Nephron progenitor cell (in vitro differentiated cells): Measurements from ENCODE around the gene ZNRF1.
A peak's percentile ranks its signal among the peaks of the same experiment; 100 is the strongest.
"Not testable (repeated sequence)": the region's sequence is repeated elsewhere in the genome, so short reads cannot be mapped to it uniquely, and the experiment has no call there.

Experiments used
- DNase-seq: peaks from one replicate; pipeline ENCODE4 v3.0.0; 2021
- H3K27ac Mint-ChIP-seq: 2 replicates; pipeline ENCODE4 v1.8.0; 2021; ENCODE audit warnings: mild to moderate bottlenecking, moderate library complexity, mixed read lengths
- H3K27me3 Mint-ChIP-seq: 2 replicates; pipeline ENCODE4 v1.8.0; 2021; ENCODE audit warnings: mild to moderate bottlenecking, low read depth, mixed read lengths; ENCODE audit not compliant: poor library complexity
- H3K36me3 Mint-ChIP-seq: 2 replicates; pipeline ENCODE4 v1.8.0; 2021; ENCODE audit warnings: low read depth, mixed read lengths
- H3K4me1 Mint-ChIP-seq: 2 replicates; pipeline ENCODE4 v1.8.0; 2021; ENCODE audit warnings: mixed read lengths
- H3K4me3 Mint-ChIP-seq: 2 replicates; pipeline ENCODE4 v1.8.0; 2021; ENCODE audit warnings: mild to moderate bottlenecking, moderate library complexity, mixed read lengths
- H3K9me3 Mint-ChIP-seq: 2 replicates; pipeline ENCODE4 v1.8.0; 2021; ENCODE audit warnings: mild to moderate bottlenecking, moderate library complexity, mixed read lengths
- CTCF ChIP-seq: fragments of 200-600 bp; sonication (generic); IDR thresholded peaks from 2 replicates; pipeline ENCODE4 v1.5.0; 2021; ENCODE audit warnings: antibody characterized with exemption

ZNRF1 gene

GRCh38 chr16:75024594-75024993, 25.8 kb downstream of the ZNRF1 start:
- no peak for DNase-seq
- peaks cover 33% of the 10 kb centered on the region for H3K9me3 Mint-ChIP-seq
- H3K36me3 Mint-ChIP-seq, result peaks cover 48% of the 10 kb centered on the region
- peak overlapping the region; percentile 13 for H3K27ac Mint-ChIP-seq
- TF ChIP-seq CTCF, result no peak
- no peaks in the 10 kb centered on the region for H3K27me3 Mint-ChIP-seq
- peaks cover 25% of the 10 kb centered on the region for H3K4me1 Mint-ChIP-seq
- no peak overlapping the region for H3K4me3 Mint-ChIP-seq

- H3K27ac Mint-ChIP-seq, result peak overlapping the region; percentile 66
- H3K27me3 Mint-ChIP-seq, result no peaks in the 10 kb centered on the region
- peaks cover 33% of the 10 kb centered on the region for H3K9me3 Mint-ChIP-seq
- peaks cover 48% of the 10 kb centered on the region for H3K36me3 Mint-ChIP-seq
- no peak overlapping the region for H3K4me3 Mint-ChIP-seq
- no peak for DNase-seq
- TF ChIP-seq CTCF, result no peak
- peaks cover 25% of the 10 kb centered on the region for H3K4me1 Mint-ChIP-seq
Observed at GRCh38 chr16:75025761-75026160, 26.9 kb downstream of the ZNRF1 start.

GRCh38 chr16:75026239-75026891, 27.5 kb downstream of the ZNRF1 start:
- Mint-ChIP-seq H3K36me3 (peaks cover 41% of the 10 kb centered on the region), H3K4me1 (peaks cover 25% of the 10 kb centered on the region), H3K27ac (peak overlapping the region; percentile 66), H3K9me3 (peaks cover 27% of the 10 kb centered on the region)
- H3K4me3 Mint-ChIP-seq, H3K27me3 Mint-ChIP-seq, DNase-seq: not testable (repeated sequence)

GRCh38 chr16:75026892-75027391, 28.1 kb downstream of the ZNRF1 start:
- H3K4me3 Mint-ChIP-seq, result no peak overlapping the region
- DNase-seq, result no peak
- TF ChIP-seq CTCF, result no peak
- peaks cover 21% of the 10 kb centered on the region for H3K9me3 Mint-ChIP-seq
- no peaks in the 10 kb centered on the region for H3K27me3 Mint-ChIP-seq
- H3K4me1 Mint-ChIP-seq, result peaks cover 25% of the 10 kb centered on the region
- no peak overlapping the region for H3K27ac Mint-ChIP-seq
- H3K36me3 Mint-ChIP-seq, result peaks cover 40% of the 10 kb centered on the region

GRCh38 chr16:75027520-75028300, 28.9 kb downstream of the ZNRF1 start:
- Mint-ChIP-seq H3K27me3 (no peaks in the 10 kb centered on the region), H3K4me1 (peaks cover 22% of the 10 kb centered on the region), H3K9me3 (peaks cover 17% of the 10 kb centered on the region), H3K4me3 (no peak overlapping the region), H3K36me3 (peaks cover 42% of the 10 kb centered on the region), H3K27ac (no peak overlapping the region)
- no peak for DNase-seq
- no peak for TF ChIP-seq CTCF

GRCh38 chr16:75028544-75029135, 29.8 kb downstream of the ZNRF1 start:
- no peak for DNase-seq

More at GRCh38 chr16:75028544-75029135, 29.8 kb downstream of the ZNRF1 start:
- TF ChIP-seq CTCF, result no peak
- Mint-ChIP-seq H3K36me3 (peaks cover 35% of the 10 kb centered on the region), H3K27me3 (no peaks in the 10 kb centered on the region), H3K27ac (no peak overlapping the region), H3K9me3 (peaks cover 13% of the 10 kb centered on the region), H3K4me1 (peaks cover 17% of the 10 kb centered on the region), H3K4me3 (no peak overlapping the region)
